Renal cortex interstitium (tissue), 3 donors: ENCODE measurements around the gene PRAMEF33. TPM values are rescaled to one million over a fixed set of nuclear protein-coding genes. Genes with fewer than 3 reads are reported as not detected.

Experiments used
- polyA plus RNA-seq, 3 donors: library from polyadenylated mRNA; unstranded; fragments of 120-200 nt; gene quantifications; one replicate each; pipeline ENCODE4 v1.2.1, GENCODE V29; 2013; ENCODE audit not compliant: insufficient read length in 3 of 3

Gene PRAMEF33
- polyA plus RNA-seq, 3 donors = not detected

Other genes with a start within 250 kb of the PRAMEF33 start
- not detected for gene PRAMEF27, start 247.0 kb upstream of the PRAMEF33 start, polyA plus RNA-seq
- not detected for gene HNRNPCL3, start 242.8 kb upstream of the PRAMEF33 start, polyA plus RNA-seq
- gene PRAMEF25, start 232.8 kb upstream of the PRAMEF33 start, polyA plus RNA-seq = not detected
- under 1 TPM in 1 of 3 donors, not detected in 2; 0.17 TPM for gene HNRNPCL2, start 186.7 kb upstream of the PRAMEF33 start, polyA plus RNA-seq
- gene PRAMEF26, start 147.5 kb upstream of the PRAMEF33 start, polyA plus RNA-seq = not detected
- under 1 TPM; 0.19 to 0.53 (median 0.35) TPM for gene HNRNPCL4, start 137.9 kb upstream of the PRAMEF33 start, polyA plus RNA-seq
- gene PRAMEF9, start 131.7 kb upstream of the PRAMEF33 start, polyA plus RNA-seq = not detected
- not detected for gene PRAMEF13, start 102.1 kb upstream of the PRAMEF33 start, polyA plus RNA-seq
- gene PRAMEF18, start 77.4 kb upstream of the PRAMEF33 start, polyA plus RNA-seq = not detected
- gene PRAMEF5, start 49.3 kb upstream of the PRAMEF33 start, polyA plus RNA-seq = not detected
- gene PRAMEF8, start 18.4 kb upstream of the PRAMEF33 start, polyA plus RNA-seq = not detected
- not detected for gene PRAMEF15, start 12.0 kb downstream of the PRAMEF33 start, polyA plus RNA-seq
- not detected for gene PRAMEF14, start 43.6 kb downstream of the PRAMEF33 start, polyA plus RNA-seq
- not detected for gene PRAMEF19, start 68.4 kb downstream of the PRAMEF33 start, polyA plus RNA-seq
- not detected for gene PRAMEF17, start 86.1 kb downstream of the PRAMEF33 start, polyA plus RNA-seq
- gene PRAMEF20, start 106.9 kb downstream of the PRAMEF33 start, polyA plus RNA-seq = not detected
- under 1 TPM in 2 of 3 donors, not detected in 1; 0.11 to 0.37 TPM for gene LRRC38, start 210.5 kb downstream of the PRAMEF33 start, polyA plus RNA-seq